D721Med (cell line): ENCODE results near the gene NUDT16L1.
A peak's percentile ranks its signal among the peaks of the same experiment; 100 is the strongest.
"Not testable (repeated sequence)": the region's sequence is repeated elsewhere in the genome, so short reads cannot be mapped to it uniquely, and the experiment has no call there.

Source experiments
- DNase-seq: peaks from one replicate; pipeline ENCODE4 v3.0.0; 2011; ENCODE audit warnings: low spot score; ENCODE audit not compliant: insufficient read length
- FAIRE-seq: peaks from 2 replicates; lab custom pipeline; 2011; peaks lifted over from hg19 to GRCh38; lab: Jason Lieb, UNC
- TF ChIP-seq, protein P1 (sequence below): IDR thresholded peaks from 2 replicates; pipeline ENCODE4 v1.5.1; 2012; ENCODE audit warnings: mild to moderate bottlenecking, control low read depth; ENCODE audit not compliant: insufficient read depth; ENCODE audit errors: missing control alignments

The NUDT16L1 gene

DNA sequence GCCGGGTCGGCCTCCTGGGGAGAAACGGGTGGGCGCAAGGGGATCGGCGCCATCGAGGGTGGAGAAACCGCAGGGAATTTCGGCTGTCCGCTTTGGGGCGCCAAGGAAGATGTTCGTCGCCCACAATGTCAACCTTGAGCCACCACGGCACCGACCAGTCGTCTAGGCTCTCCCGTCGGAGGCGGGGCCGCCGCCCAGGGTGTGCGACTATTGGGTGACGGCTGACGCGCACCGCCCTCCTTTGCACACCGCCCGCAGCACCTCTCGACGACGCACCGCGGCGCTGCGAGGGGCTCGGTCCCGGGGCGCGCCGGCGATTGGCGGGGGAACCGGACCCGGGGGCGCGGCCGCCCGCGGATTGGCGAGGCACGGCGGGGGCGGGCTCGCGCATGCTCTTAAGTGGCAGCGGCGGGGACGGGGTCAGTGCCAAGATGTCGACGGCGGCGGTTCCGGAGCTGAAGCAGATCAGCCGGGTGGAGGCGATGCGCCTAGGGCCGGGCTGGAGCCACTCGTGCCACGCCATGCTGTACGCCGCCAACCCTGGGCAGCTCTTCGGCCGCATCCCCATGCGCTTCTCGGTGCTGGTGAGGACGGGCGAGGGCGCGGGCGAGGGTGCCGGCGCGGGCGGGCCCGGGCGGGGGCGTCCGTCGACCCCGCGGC lies at the start of gene NUDT16L1:
NUDT16L1 (plus strand) TSS at position 267 of the 660 bp plus-strand sequence; CDS start at position 432, 165 bp downstream.
- DNase-seq (peak; percentile 99), FAIRE-seq (no peak)
- TF ChIP-seq, protein P1, sequence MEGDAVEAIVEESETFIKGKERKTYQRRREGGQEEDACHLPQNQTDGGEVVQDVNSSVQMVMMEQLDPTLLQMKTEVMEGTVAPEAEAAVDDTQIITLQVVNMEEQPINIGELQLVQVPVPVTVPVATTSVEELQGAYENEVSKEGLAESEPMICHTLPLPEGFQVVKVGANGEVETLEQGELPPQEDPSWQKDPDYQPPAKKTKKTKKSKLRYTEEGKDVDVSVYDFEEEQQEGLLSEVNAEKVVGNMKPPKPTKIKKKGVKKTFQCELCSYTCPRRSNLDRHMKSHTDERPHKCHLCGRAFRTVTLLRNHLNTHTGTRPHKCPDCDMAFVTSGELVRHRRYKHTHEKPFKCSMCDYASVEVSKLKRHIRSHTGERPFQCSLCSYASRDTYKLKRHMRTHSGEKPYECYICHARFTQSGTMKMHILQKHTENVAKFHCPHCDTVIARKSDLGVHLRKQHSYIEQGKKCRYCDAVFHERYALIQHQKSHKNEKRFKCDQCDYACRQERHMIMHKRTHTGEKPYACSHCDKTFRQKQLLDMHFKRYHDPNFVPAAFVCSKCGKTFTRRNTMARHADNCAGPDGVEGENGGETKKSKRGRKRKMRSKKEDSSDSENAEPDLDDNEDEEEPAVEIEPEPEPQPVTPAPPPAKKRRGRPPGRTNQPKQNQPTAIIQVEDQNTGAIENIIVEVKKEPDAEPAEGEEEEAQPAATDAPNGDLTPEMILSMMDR = no peak

DNA sequence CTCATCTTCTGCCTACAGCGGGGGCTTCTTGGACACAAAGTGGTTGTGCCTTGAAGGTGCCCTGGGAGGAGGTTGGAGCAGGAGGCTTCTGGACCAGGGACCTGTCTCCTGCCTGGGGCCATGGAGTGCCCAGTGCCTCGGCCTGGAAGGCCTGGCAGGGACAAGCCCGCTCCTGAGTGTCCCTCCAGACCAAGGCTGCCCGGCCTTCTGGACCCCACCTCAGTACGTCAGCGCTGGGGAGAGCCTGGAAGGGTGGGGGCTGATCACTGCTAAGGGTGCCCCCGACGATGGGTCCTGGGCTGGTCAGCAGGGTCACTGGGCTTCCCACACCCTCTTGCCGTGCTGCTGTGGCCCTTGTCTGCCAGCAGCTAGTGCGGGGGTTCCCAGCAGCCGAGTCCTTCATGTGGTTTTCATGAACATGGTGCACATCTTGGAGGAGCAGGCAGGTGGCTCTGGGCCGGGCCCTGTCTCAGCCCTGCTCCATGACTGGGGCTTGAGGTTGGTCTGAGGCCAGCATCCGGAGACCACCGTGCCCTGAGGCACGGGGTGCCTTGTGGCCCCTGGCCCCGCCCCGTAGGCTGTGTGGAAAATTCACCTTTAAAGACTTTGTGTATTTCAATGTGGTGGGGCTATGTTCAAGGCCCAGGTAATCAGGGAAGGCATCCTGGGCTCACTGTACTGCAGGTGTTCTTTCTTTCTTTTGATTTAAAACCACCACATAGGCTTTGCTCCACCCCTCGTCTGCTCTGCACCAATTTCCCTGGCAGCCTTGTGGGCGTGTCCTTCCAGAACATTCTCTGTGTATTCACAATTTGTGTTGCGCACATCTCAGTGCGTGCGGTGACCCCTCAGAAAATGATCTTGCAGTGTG lies 46.4 kb upstream of the NUDT16L1 start:
- no peak for DNase-seq
- FAIRE-seq = no peak
- TF ChIP-seq, protein P1 = no peak

DNA sequence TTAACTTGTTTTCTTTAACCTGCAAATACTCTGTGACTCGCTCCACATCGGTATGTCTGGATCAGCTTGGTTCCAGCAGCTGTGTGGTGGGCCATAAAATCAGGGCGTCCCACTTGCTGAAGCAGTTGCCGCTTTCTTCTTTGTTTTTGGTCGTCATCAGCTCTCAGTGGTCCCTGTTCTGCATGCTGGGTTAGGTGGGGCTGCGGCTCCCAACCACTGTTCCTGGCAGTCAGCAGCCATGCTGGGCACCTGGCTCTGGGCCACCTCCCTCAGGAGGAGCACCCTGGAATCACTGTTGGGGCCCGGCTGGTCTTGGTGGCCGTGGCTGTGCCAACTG lies 45.8 kb upstream of the NUDT16L1 start:
- TF ChIP-seq, protein P1 = no peak
- FAIRE-seq (no peak), DNase-seq (no peak)

DNA sequence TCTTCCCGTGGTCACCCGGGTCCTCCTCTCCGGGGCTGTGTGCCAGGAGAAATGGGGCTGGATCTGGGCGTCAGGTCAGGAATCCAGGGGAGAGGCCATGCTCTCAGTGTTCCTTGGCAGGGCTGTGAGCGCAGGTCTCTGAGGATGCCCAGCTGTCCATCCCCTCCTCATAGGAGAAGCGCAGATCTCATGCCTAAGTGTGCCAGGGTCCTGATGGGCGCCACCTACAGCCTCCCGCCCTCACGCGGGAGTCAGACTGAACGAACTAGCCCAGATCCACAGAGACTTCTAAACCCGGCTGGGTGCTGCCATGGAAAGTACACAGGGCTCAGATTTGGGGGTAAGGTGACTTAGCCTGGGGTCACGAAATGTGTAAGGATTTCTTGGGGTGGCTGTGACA lies 44.4 kb upstream of the NUDT16L1 start:
- DNase-seq (no peak), FAIRE-seq (no peak)
- TF ChIP-seq, protein P1 = no peak

DNA sequence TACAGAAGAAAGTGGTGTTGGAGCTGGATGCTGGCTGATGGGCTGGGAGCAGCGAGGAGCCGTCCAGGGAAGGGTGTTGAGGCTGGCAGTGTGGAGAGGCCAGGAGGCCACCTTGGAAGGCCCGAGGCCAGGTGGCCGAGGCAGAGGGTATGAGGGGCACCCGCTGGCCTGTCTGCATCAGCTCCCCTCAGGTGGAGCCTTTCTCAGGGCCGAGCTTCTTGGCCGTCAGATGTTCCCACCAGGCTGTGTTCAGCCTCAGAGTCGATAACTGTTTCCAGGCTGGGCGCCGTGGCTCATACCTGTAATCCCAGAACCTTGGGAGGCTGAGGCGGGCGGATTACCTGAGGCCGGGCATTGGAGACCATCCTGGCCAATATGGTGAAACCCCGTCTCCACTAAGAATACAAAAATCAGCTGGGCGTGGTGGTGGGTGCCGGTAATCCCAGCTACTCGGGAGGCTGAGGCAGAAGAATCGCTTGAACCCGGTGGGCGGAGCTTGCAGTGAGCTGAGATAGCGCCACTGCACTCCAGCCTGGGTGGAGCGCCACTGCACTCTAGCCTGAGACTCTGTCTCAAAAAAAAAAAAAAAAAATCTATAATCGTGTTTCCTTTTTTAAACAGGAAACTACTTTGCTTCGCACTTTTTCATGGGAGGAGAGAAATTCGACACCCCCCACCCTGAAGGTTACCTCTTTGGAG lies 43.5 kb upstream of the NUDT16L1 start:
- TF ChIP-seq, protein P1 = no peak
- FAIRE-seq (no peak), DNase-seq (no peak)

DNA sequence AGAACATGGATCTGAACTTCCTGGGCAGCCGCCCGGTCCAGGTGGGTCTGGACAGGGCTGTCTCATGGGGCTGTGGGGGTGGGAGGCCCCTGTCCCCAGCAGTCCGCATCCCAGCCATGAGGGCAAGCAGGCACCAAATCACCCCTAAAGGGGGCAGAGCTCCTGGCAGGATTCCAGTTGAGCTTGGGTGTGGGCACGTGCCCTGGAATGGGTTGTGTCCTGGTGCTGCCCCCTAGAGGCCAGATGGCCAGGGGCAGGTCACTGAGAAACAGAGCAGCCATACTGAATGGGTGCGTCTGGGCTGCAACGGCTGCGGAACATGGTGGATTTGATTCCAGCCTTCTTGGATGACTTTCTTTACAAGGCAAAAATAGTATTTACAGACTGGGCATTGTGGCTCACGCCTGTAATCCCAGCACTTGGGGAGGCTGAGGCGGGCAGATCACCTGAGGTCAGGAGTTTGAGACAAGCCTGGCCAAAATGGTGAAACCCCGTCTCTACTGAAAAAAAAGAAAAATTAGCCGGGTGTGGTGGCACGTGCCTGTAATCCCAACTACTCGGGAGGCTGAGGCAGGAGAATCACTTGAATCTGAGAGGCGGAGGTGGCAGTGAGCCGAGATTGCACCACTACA lies 42.8 kb upstream of the NUDT16L1 start:
- peak; percentile 78 for DNase-seq
- TF ChIP-seq, protein P1 = peak; percentile 65
- FAIRE-seq = not testable (repeated sequence)
